HUES48 (cell line): Measurements from ENCODE around the gene CD3E.

Experiments
- H3K27ac ChIP-seq: one replicate; pipeline ENCODE4 v1.7.0; 2013; ENCODE audit warnings: low read depth, low read length, inconsistent platforms
- H3K27me3 ChIP-seq: 2 replicates; pipeline ENCODE4 v1.6.1; 2013; ENCODE audit warnings: mild to moderate bottlenecking, low read length; ENCODE audit not compliant: control insufficient read depth, insufficient read depth
- H3K36me3 ChIP-seq: 2 replicates; pipeline ENCODE4 v1.6.1; 2013; ENCODE audit warnings: low read length; ENCODE audit not compliant: control insufficient read depth, insufficient read depth
- H3K4me1 ChIP-seq: 2 replicates; pipeline ENCODE4 v1.6.1; 2013; ENCODE audit warnings: mild to moderate bottlenecking, low read length; ENCODE audit not compliant: control insufficient read depth, insufficient read depth
- H3K4me3 ChIP-seq: 2 replicates; pipeline ENCODE4 v1.5.1; 2013; ENCODE audit warnings: mild to moderate bottlenecking, low read depth, low read length
- H3K9ac ChIP-seq: 2 replicates; pipeline ENCODE4 v1.6.1; 2013; ENCODE audit warnings: mild to moderate bottlenecking, low read depth, low read length, moderate library complexity
- H3K9me3 ChIP-seq: 2 replicates; pipeline ENCODE4 v1.6.1; 2013; ENCODE audit warnings: low read length; ENCODE audit not compliant: control insufficient read depth, insufficient read depth

The CD3E gene

GRCh38 chr11:118322721-118323120, 18.2 kb downstream of the CD3E start:
- H3K27me3 ChIP-seq: no peaks in the 10 kb centered on the region
- no peak overlapping the region for H3K4me3 ChIP-seq
- no peaks in the 10 kb centered on the region for H3K9me3 ChIP-seq
- 0 out of 2 replicates have a peak, but pooled peaks cover 5% of the 10 kb centered on the region for H3K4me1 ChIP-seq
- no peak overlapping the region for H3K27ac ChIP-seq
- no peaks in the 10 kb centered on the region for H3K36me3 ChIP-seq
- no peak overlapping the region for H3K9ac ChIP-seq

DNA sequence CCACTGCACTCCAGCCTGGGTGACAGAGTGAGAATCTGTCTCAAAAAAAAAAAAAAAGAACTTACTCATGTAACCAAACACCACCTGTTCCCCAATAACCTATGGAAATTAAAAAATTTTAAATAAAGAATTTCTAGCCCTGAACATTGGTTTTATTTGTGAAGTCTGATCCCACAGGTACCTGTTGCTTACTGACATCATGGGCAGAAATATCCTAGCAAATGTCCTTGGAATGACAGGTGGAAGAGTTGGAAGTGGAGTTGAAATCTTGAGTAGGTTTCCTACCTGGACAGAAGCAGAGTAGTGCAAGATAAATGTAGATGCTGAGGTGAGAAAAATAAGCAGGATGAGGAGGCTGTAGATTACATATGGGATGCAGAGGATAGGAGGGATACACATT, 20.8 kb downstream of the CD3E start:
- no peak overlapping the region for H3K9ac ChIP-seq
- H3K4me3 ChIP-seq: no peak overlapping the region
- H3K4me1 ChIP-seq: 0 out of 2 replicates have a peak, but pooled peaks cover 5% of the 10 kb centered on the region
- H3K27me3 ChIP-seq: no peaks in the 10 kb centered on the region
- no peaks in the 10 kb centered on the region for H3K9me3 ChIP-seq
- no peaks in the 10 kb centered on the region for H3K36me3 ChIP-seq
- H3K27ac ChIP-seq: no peak overlapping the region

DNA sequence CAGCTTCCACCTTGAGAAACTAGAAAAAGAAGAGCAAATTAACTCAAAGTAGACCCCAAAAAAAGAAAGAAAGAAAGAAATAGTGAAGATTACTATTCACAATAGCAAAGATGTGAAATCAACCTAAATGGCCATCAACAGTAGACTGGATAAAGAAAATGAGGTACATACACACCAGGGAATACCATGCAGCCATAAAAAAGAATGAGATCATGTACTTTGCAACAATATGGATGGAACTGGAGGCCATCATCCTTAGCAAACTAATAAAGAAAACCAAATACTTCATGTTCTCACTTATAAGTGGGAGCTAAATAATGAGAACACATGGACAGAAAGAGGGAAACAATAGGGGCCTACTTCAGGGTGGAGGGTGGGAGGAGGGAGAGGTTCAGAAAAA, 24.2 kb downstream of the CD3E start:
- H3K36me3 ChIP-seq: no peaks in the 10 kb centered on the region
- H3K27ac ChIP-seq: no peak overlapping the region
- H3K9ac ChIP-seq: no peak overlapping the region
- no peaks in the 10 kb centered on the region for H3K27me3 ChIP-seq
- no peaks in the 10 kb centered on the region for H3K4me1 ChIP-seq
- no peak overlapping the region for H3K4me3 ChIP-seq
- no peaks in the 10 kb centered on the region for H3K9me3 ChIP-seq

- no peaks in the 10 kb centered on the region for H3K9me3 ChIP-seq
- H3K4me1 ChIP-seq: no peaks in the 10 kb centered on the region
- no peaks in the 10 kb centered on the region for H3K36me3 ChIP-seq
- H3K4me3 ChIP-seq: no peak overlapping the region
- H3K9ac ChIP-seq: no peak overlapping the region
- no peak overlapping the region for H3K27ac ChIP-seq
- no peaks in the 10 kb centered on the region for H3K27me3 ChIP-seq
These were observed 30.2 kb downstream of the CD3E start for GRCh38 chr11:118334745-118335144.

DNA sequence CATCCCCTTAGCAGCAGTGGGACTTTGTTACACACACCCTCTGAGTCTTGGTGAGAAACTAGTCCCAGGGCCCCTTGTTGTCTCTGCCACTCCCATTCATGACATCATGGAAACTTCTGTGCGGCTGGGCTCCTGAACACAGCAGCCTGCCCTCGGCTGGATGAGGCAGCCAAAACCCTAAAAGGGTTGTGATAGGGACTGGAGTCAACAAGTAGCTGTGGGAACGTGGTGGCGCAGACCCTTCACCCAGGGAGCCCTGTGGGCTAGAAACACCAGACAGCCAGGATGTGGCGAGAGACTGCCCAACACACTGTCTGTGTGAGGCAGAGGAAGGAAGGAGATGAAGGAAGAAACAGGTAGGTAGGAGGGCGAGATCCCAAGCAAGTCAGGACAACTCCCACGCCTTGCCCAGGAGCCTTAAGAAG, 34.1 kb downstream of the CD3E start:
- Histone ChIP-seq H3K27me3 (no peaks in the 10 kb centered on the region), H3K4me1 (no peaks in the 10 kb centered on the region), H3K36me3 (no peaks in the 10 kb centered on the region), H3K4me3 (no peak overlapping the region), H3K27ac (no peak overlapping the region), H3K9me3 (no peaks in the 10 kb centered on the region), H3K9ac (no peak overlapping the region)

DNA sequence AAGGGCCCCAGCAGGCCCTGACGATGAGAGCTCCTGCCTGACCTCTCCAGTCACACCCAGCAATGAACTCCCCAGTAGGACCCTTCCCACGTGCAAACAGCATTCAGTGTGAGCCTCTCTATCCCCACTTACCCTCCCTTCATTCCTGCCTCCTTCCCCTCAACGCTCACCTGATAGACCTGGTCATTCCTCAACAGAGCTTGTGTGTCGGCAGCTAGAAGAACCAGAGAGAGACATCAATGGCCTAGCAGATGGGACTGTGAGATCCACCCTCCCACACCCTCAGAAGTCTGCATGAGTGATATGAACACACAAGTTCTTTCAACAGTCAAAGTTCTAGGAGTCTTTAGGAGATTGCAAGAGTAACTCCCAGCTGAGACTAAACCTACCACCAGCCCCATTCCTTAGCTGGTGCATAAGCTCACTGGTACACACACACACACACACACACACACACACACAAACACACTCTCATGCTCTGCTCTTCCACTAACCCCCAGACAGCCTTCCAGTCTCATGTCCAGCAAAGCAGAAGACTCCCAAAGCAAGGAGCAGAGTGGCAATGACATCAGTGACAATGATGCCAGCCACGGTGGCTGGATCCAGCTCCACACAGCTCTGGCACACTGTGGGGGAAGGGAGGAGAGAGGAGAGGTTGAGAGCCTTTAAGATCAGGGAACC, 34.9 kb downstream of the CD3E start:
- Histone ChIP-seq H3K9ac (no peak overlapping the region), H3K36me3 (no peaks in the 10 kb centered on the region), H3K4me1 (no peaks in the 10 kb centered on the region), H3K27me3 (no peaks in the 10 kb centered on the region), H3K27ac (no peak overlapping the region), H3K4me3 (no peak overlapping the region), H3K9me3 (no peaks in the 10 kb centered on the region)

GRCh38 chr11:118340449-118340848, 35.9 kb downstream of the CD3E start:
- H3K27me3 ChIP-seq: no peaks in the 10 kb centered on the region
- H3K4me1 ChIP-seq: no peaks in the 10 kb centered on the region
- H3K4me3 ChIP-seq: no peak overlapping the region
- H3K36me3 ChIP-seq: no peaks in the 10 kb centered on the region
- no peak overlapping the region for H3K9ac ChIP-seq
- H3K9me3 ChIP-seq: no peaks in the 10 kb centered on the region
- no peak overlapping the region for H3K27ac ChIP-seq

GRCh38 chr11:118341261-118341660, 36.7 kb downstream of the CD3E start:
- Histone ChIP-seq H3K36me3 (no peaks in the 10 kb centered on the region), H3K4me1 (no peaks in the 10 kb centered on the region), H3K27me3 (no peaks in the 10 kb centered on the region), H3K4me3 (no peak overlapping the region), H3K27ac (no peak overlapping the region), H3K9ac (no peak overlapping the region), H3K9me3 (no peaks in the 10 kb centered on the region)

DNA sequence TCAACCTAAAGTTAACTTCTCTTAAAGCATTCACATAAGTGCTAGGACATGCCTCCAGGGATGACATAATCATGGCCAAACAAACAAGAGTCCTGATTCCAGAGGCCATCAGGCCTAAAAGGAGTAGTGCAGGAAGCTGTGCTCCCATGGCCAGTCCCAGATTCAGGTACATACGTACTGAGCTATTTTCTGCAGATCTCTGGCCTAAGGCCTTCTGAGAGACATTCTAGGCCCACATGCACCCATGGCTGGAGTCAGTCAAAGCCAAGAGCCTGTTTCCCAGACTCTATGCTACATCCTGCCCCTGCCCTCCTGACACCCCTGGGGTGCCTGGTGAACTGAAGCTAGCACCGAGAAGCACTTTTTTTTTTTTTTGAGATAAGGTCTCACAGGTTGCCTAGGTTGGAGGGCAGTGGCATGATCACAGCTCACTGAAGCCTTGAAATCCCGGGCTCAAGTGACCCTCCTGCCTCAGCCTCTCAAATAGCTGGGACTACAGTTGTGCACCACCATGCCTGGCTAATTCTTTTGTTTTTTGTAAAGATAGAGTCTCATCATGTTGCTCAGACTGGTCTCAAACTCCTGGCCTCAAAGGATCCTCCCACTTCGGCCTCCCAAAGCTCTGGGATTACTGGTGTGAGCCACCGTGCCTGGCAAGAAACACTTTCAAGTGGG, 37.4 kb downstream of the CD3E start:
- Histone ChIP-seq H3K9me3 (no peaks in the 10 kb centered on the region), H3K27ac (no peak overlapping the region), H3K4me1 (no peaks in the 10 kb centered on the region), H3K27me3 (no peaks in the 10 kb centered on the region), H3K9ac (no peak overlapping the region), H3K4me3 (no peak overlapping the region), H3K36me3 (no peaks in the 10 kb centered on the region)

DNA sequence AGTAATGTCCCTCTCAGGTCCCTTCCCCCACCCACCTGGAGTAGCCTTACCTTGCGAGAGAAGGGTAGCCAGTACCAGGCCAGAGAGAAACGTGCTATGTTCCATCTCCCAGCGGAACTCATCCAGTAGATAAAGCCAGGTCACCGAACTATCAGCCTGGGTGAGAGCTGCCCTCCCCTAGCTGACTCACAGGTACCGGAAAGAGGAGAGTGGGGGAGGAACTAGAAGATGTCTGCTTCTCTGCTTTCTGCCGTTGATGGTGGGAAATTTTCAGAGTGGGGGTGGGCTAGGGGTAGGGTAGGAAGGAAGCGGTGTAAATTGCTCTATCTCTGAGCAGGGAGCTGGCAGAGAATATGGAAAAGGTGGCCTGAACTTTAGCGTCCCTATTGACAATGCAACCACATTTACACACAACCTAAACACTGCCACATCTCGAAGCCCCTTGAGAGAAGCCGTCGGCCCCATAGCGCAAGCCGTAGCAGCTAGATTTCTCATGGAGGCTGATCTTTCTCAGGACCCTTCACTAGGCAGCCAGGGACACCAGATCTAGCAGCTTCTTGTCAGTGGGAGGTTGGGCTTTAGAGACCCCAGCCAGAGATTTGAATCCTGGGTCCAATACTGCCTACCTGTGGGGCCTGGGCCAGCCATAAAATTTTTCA, 38.1 kb downstream of the CD3E start, which contains the start of gene CD3D:
Gene CD3D, minus strand, starts transcription at position 203 of the 659 bp plus-strand sequence. Its CDS starts 98 bp downstream, at position 105.
- H3K9ac ChIP-seq: no peak within 1 kb of the TSS
- H3K36me3 ChIP-seq: no peaks in the 10 kb centered on the region
- no peaks in the 10 kb centered on the region for H3K4me1 ChIP-seq
- no peaks in the 10 kb centered on the region for H3K9me3 ChIP-seq
- H3K27ac ChIP-seq: no peak within 1 kb of the TSS
- H3K27me3 ChIP-seq: no peaks in the 10 kb centered on the region
- no peak within 1 kb of the TSS for H3K4me3 ChIP-seq

DNA sequence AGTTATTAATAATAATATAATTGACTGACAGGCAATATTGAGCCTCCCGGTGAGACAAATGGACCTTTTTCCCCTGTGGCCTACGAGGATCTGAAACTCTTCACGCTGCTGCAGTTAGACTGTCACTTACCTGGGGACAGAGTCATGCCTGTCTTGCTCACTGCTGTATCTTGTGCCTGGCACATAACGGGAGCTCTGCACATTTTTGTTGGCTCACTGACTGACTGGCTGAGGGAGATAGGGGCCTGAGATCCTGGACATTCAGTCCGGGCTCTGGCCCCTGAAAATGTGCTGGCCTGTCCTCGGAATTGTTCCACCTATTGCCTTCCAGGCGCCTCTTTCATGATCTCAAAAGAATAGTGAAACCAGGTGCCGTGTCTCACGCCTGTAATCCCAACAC, 38.7 kb downstream of the CD3E start:
- H3K9me3 ChIP-seq: no peaks in the 10 kb centered on the region
- no peaks in the 10 kb centered on the region for H3K27me3 ChIP-seq
- H3K36me3 ChIP-seq: no peaks in the 10 kb centered on the region
- H3K4me3 ChIP-seq: no peak overlapping the region
- H3K27ac ChIP-seq: no peak overlapping the region
- no peaks in the 10 kb centered on the region for H3K4me1 ChIP-seq
- H3K9ac ChIP-seq: no peak overlapping the region
